K562 treated with DMSO at 1 percent for 4 hours (cell line): Measurements from ENCODE around the gene NKPD1. TPM values are rescaled to one million over a fixed set of nuclear protein-coding genes. Genes with fewer than 3 reads are reported as not detected.

Source experiments
- total RNA-seq: library from RNA; unstranded; fragments of 300-600 nt; gene quantifications from 2 replicates; pipeline ENCODE4 v1.2.3, GENCODE V29; 2022; ENCODE audit not compliant: insufficient read depth

NKPD1 gene
- total RNA-seq: 0.17 TPM in 1 of 2 replicates, not detected in the other

GRCh38 chr19:45160870-45161737 is at the start of gene NKPD1:
Gene NKPD1, minus strand, starts transcription at chr19:45160982. Its CDS starts 832 bp downstream, at chr19:45160150.

GRCh38 chr19:45178262-45179071 is 17.7 kb upstream of the NKPD1 start, which contains the start of gene BLOC1S3:
Gene BLOC1S3, plus strand, starts transcription at chr19:45178784. Its CDS starts 513 bp downstream, at chr19:45179297.

DNA sequence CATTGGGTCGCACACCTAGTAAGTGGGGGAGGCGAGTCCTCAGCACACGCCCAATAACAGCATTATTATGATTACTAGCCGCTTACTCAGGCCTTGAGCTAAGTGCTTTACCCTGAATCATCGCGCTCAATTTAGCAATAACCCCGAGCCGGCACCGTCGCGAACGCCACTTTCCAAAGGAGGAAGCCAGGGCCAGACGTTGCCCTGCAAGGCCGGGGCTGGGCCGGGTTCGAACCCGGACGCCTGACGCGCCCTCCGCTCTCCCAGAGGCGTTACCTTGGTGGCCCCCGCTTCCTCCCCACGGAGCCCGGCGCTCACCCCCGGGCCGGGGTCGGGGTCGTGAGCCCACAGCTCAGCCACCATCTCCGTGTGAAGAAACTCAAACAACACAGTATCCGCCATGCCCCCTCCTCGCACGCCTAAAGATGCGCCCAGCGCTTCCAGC is 17.1 kb upstream of the NKPD1 start, which contains the start of gene TRAPPC6A:
TRAPPC6A (minus strand) TSS at position 421 of the 445 bp plus-strand sequence; CDS start at position 402, 19 bp downstream.

Other genes with a start within 250 kb of the NKPD1 start
- gene APOC1, start 246.4 kb downstream of the NKPD1 start, total RNA-seq: 849 and 1,275 TPM in 2 replicates
- gene APOC4, start 218.7 kb downstream of the NKPD1 start, total RNA-seq: not detected in 2 replicates
- not detected in 2 replicates for gene APOC2, start 214.9 kb downstream of the NKPD1 start, total RNA-seq
- 66.0 and 92.3 TPM in 2 replicates for gene CLPTM1, start 205.6 kb downstream of the NKPD1 start, total RNA-seq
- gene RELB, start 159.5 kb downstream of the NKPD1 start, total RNA-seq: 7.5 and 10.9 TPM in 2 replicates
- gene CLASRP, start 121.9 kb downstream of the NKPD1 start, total RNA-seq: 34.0 and 56.8 TPM in 2 replicates
- 3.4 and 6.1 TPM in 2 replicates for gene ZNF296, start 84.5 kb downstream of the NKPD1 start, total RNA-seq
- gene GEMIN7, start 81.7 kb downstream of the NKPD1 start, total RNA-seq: 29.4 and 34.0 TPM in 2 replicates
- 16.9 and 23.6 TPM in 2 replicates for gene PPP1R37, start 67.8 kb downstream of the NKPD1 start, total RNA-seq
- gene TRAPPC6A, start 17.3 kb upstream of the NKPD1 start, total RNA-seq: 92.2 and 94.5 TPM in 2 replicates
- gene BLOC1S3, start 17.8 kb upstream of the NKPD1 start, total RNA-seq: 20.1 and 28.6 TPM in 2 replicates
- 10.5 and 12.9 TPM in 2 replicates for gene EXOC3L2, start 84.4 kb upstream of the NKPD1 start, total RNA-seq
- gene MARK4, start 90.3 kb upstream of the NKPD1 start, total RNA-seq: 20.2 and 23.1 TPM in 2 replicates
- not detected in 2 replicates for gene CKM, start 161.9 kb upstream of the NKPD1 start, total RNA-seq
- gene KLC3, start 179.8 kb upstream of the NKPD1 start, total RNA-seq: 2.4 and 4.9 TPM in 2 replicates
- gene ERCC2, start 209.6 kb upstream of the NKPD1 start, total RNA-seq: 26.3 and 27.2 TPM in 2 replicates
- 15.9 and 26.6 TPM in 2 replicates for gene PPP1R13L, start 244.1 kb upstream of the NKPD1 start, total RNA-seq
- 2.8 and 2.9 TPM in 2 replicates for gene POLR1G, start 245.7 kb upstream of the NKPD1 start, total RNA-seq